ENCODE results near the gene TMPRSS5.

TMPRSS5 gene

GRCh38 chr11:113670149-113670830 lies 35.8 kb downstream of the TMPRSS5 start:
- no peak for DNase-seq (ENCODE audit: low read depth)

GRCh38 chr11:113668255-113668654 lies 37.9 kb downstream of the TMPRSS5 start:
- DNase-seq (ENCODE audit: low read depth): peak; percentile 32

GRCh38 chr11:113667801-113668200 lies 38.3 kb downstream of the TMPRSS5 start:
- peak; percentile 16 for DNase-seq (ENCODE audit: low read depth)

DNA sequence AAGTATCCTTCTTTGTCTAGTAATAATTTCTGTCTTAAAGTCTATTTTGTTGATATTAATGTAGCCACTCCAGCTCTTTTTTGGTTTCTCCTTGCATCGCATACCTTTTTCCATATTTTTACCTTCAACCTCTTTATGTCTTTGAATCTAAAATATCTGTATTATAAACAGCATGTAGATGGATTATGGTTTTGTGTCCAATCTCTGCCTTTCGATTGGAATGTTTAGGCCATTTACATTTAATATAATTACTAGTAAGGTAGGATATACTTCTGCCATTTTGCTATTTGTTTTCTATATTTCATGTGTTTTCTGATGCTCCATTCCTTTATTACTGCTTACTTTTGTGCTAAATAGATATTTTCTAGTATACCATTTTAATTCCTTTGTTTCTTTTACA lies 39.5 kb downstream of the TMPRSS5 start:
- DNase-seq (ENCODE audit: low read depth): no peak

GRCh38 chr11:113664981-113665710 lies 41.0 kb downstream of the TMPRSS5 start:
- DNase-seq (ENCODE audit: low read depth): peak; percentile 31

GRCh38 chr11:113664069-113664980 lies 41.8 kb downstream of the TMPRSS5 start:
- DNase-seq (ENCODE audit: low read depth): peak; percentile 88

DNA sequence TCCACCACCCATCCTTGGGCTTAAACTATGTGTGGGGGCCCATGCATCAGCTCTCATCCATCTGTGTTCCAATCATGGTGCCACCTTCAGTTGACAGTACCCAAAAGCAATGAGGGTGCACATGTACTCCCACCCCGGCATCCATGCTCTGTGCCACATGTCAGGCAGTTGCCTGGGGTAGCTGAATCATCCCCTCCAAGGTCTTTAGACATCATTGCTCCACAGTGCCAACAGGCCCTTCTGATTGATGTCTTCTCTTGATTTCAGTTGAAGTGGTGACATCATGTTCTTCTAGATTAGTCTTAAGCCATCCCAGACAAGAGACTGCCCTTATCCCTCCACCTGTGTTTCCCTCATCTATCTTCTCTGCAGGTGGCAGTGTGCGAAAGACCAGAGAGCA lies 42.5 kb downstream of the TMPRSS5 start:
- DNase-seq (ENCODE audit: low read depth): peak; percentile 58

GRCh38 chr11:113655771-113656170 lies 50.3 kb downstream of the TMPRSS5 start:
- DNase-seq (ENCODE audit: low read depth): no peak

DNA sequence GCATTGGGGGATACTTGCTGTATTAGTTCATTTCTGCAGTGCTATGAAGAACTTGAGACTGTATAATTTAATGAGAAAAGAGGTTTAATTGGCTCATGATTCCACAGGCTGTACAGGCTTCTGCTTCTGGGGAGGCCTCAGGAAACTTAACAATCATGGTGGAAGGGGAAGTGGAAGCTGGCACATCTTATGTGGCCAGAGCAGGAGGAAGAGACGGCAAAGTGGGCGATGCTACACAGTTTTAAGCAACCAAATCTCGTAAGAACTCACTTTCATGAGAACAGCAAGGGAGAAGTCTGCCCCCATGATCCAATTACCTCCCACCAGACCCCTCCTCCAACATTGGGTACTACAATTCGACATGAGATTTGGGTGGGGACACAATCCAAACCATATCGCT lies 55.1 kb downstream of the TMPRSS5 start:
- no peak for DNase-seq (ENCODE audit: low read depth)

DNA sequence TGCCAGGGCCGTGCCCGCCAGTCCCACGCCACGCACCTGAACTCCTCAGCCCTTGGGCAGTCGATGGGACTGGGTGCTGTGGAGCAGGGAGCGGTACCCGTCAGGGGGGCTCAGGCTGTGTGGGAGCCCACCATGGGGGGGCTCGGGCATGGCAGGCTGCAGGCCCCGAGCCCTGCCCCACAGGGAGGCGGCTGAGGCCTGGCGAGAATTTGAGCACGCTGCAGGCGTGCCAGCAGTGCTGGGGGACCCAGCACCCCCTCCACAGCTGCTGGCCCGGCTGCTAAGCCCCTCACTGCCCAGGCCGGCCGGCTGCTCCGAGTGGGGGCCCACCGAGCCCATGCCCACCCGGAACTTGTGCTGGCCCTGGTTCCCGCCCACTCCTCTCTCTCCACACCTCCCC lies 56.8 kb downstream of the TMPRSS5 start:
- DNase-seq (ENCODE audit: low read depth): no peak

GRCh38 chr11:113647856-113648255 lies 58.3 kb downstream of the TMPRSS5 start:
- DNase-seq (ENCODE audit: low read depth): no peak

GRCh38 chr11:113647108-113647507 lies 59.0 kb downstream of the TMPRSS5 start:
- DNase-seq (ENCODE audit: low read depth): no peak

- no peak for DNase-seq (ENCODE audit: low read depth)
Observed at GRCh38 chr11:113645593-113646349, 60.3 kb downstream of the TMPRSS5 start.

- DNase-seq (ENCODE audit: low read depth): no peak
Observed at GRCh38 chr11:113644605-113645004, 61.5 kb downstream of the TMPRSS5 start.

DNA sequence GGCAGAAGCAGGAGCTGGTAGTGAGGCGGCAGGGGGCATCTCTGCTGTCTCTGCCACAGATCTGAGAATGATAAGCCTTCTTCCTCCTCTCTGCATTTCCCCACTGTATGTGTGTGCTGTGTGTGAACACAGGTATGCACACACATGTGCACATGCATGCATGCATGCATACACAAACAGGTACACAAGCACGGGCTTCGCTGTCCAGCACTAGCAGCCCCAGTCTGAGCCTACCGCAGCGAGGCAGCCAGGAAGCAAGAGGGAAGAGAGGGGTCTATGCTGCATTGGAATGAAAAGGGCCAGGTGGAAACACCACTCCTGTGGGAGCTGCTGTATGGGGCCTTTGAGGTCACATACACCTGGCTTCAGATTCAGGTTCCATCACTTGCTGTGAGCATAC lies 62.4 kb downstream of the TMPRSS5 start:
- no peak for DNase-seq (ENCODE audit: low read depth)

GRCh38 chr11:113643006-113643585 lies 63.0 kb downstream of the TMPRSS5 start:
- DNase-seq (ENCODE audit: low read depth): no peak

DNA sequence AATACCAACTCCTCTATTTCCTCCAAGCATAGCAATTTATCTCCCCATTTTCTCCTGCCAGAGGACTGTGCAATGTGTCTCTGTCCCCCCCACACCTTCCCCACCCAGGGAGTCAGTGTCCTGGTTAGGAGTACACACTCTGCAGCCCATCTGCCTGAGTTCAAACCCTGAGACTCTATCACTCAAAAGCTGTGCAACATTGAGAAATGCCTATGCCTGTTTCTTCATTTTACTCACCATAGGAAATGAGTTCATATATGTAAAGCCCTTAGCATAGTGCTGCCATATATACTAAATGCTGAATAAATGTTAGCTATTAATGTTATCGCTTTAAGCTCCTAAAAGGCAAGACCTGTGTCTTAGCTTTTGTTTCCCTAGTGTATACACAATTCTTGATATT lies 64.0 kb downstream of the TMPRSS5 start:
- DNase-seq (ENCODE audit: low read depth): no peak

GRCh38 chr11:113638376-113638775 lies 67.7 kb downstream of the TMPRSS5 start:
- DNase-seq (ENCODE audit: low read depth): no peak

GRCh38 chr11:113637636-113638035 lies 68.5 kb downstream of the TMPRSS5 start:
- no peak for DNase-seq (ENCODE audit: low read depth)

Measured in ELR (cell line).